ENCODE data around the gene PDK3.

Gene PDK3

DNA sequence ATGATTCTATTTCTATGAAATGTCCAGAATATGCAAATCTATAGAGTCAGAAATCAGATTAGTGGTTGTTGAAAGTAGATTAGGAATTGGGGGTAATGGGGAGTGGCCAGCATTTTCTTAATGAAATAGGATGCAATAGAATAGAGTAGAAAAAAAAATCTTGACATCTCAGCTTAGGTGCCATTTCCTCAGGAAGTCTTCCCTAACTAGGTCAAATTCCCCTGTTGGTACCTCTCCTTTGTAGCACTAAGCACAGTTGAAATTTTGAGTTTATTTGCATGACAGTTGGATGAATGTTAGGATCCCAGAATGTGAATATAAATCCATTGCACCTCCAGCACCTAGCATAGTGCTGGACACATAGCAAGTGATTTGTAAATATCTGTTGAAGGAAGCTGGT lies 30.0 kb upstream of the PDK3 start:
- H3K4me2 ChIP-seq (ENCODE audit: insufficient read depth, low read length) = no peak overlapping the region
- no peak overlapping the region for H2AFZ ChIP-seq (ENCODE audit: low read depth, low read length)
- H3K4me1 ChIP-seq (ENCODE audit: insufficient read depth, low read length) = no peaks in the 10 kb centered on the region
- H3K79me2 ChIP-seq (ENCODE audit: insufficient read depth, low read length) = no peaks in the 10 kb centered on the region
- no peaks in the 10 kb centered on the region for H3K9me3 ChIP-seq (ENCODE audit: insufficient read depth, low read length, severe bottlenecking)
- H3K9ac ChIP-seq (ENCODE audit: low read depth, low read length) = no peak overlapping the region
- ATAC-seq (ENCODE audit: insufficient read depth, low read depth) (no peak), DNase-seq (no peak)
- TF ChIP-seq EZH2 (IDR thresholded peaks at IDR 0.05; ENCODE audit: borderline replicate concordance, low read depth, low read length, severe bottlenecking) (no peak), CTCF (IDR thresholded peaks at IDR 0.05; ENCODE audit: borderline replicate concordance, extremely low read depth, low read length, poor library complexity, severe bottlenecking) (no peak)
- no peak overlapping the region for H3K27ac ChIP-seq (ENCODE audit: low read length)
- no peaks in the 10 kb centered on the region for H3K27me3 ChIP-seq (ENCODE audit: insufficient read depth, low read length, poor library complexity)
- no peaks in the 10 kb centered on the region for H4K20me1 ChIP-seq (ENCODE audit: insufficient read depth, low read length)
- H3K4me3 ChIP-seq (ENCODE audit: low read depth in 1 of 2, low read length in 2 of 2) = no peak overlapping the region
- no peaks in the 10 kb centered on the region for H3K36me3 ChIP-seq (ENCODE audit: insufficient read depth, low read length)

- Histone ChIP-seq H3K36me3 (ENCODE audit: insufficient read depth, low read length) (no peaks in the 10 kb centered on the region), H3K4me1 (ENCODE audit: insufficient read depth, low read length) (no peaks in the 10 kb centered on the region), H3K27ac (ENCODE audit: low read length) (no peak overlapping the region), H3K4me3 (ENCODE audit: low read depth in 1 of 2, low read length in 2 of 2) (no peak overlapping the region), H3K79me2 (ENCODE audit: insufficient read depth, low read length) (no peaks in the 10 kb centered on the region), H3K27me3 (ENCODE audit: insufficient read depth, low read length, poor library complexity) (no peaks in the 10 kb centered on the region), H3K9me3 (ENCODE audit: insufficient read depth, low read length, severe bottlenecking) (no peaks in the 10 kb centered on the region), H2AFZ (ENCODE audit: low read depth, low read length) (no peak overlapping the region), H4K20me1 (ENCODE audit: insufficient read depth, low read length) (no peaks in the 10 kb centered on the region), H3K9ac (ENCODE audit: low read depth, low read length) (no peak overlapping the region), H3K4me2 (ENCODE audit: insufficient read depth, low read length) (no peak overlapping the region)
- no peak for DNase-seq
- no peak for ATAC-seq (ENCODE audit: insufficient read depth, low read depth)
- TF ChIP-seq EZH2 (IDR thresholded peaks at IDR 0.05; ENCODE audit: borderline replicate concordance, low read depth, low read length, severe bottlenecking) = no peak
- no peak for TF ChIP-seq CTCF (IDR thresholded peaks at IDR 0.05; ENCODE audit: borderline replicate concordance, extremely low read depth, low read length, poor library complexity, severe bottlenecking)
Measured at GRCh38 chrX:24443918-24444317, 21.2 kb upstream of the PDK3 start.

GRCh38 chrX:24444645-24445044 lies 20.4 kb upstream of the PDK3 start:
- Histone ChIP-seq H4K20me1 (ENCODE audit: insufficient read depth, low read length) (no peaks in the 10 kb centered on the region), H3K27me3 (ENCODE audit: insufficient read depth, low read length, poor library complexity) (no peaks in the 10 kb centered on the region), H3K36me3 (ENCODE audit: insufficient read depth, low read length) (no peaks in the 10 kb centered on the region), H3K27ac (ENCODE audit: low read length) (no peak overlapping the region), H3K9ac (ENCODE audit: low read depth, low read length) (no peak overlapping the region), H3K4me1 (ENCODE audit: insufficient read depth, low read length) (no peaks in the 10 kb centered on the region), H3K9me3 (ENCODE audit: insufficient read depth, low read length, severe bottlenecking) (no peaks in the 10 kb centered on the region), H3K4me3 (ENCODE audit: low read depth in 1 of 2, low read length in 2 of 2) (no peak overlapping the region), H3K4me2 (ENCODE audit: insufficient read depth, low read length) (no peak overlapping the region), H3K79me2 (ENCODE audit: insufficient read depth, low read length) (no peaks in the 10 kb centered on the region), H2AFZ (ENCODE audit: low read depth, low read length) (no peak overlapping the region)
- ATAC-seq (ENCODE audit: insufficient read depth, low read depth) = no peak
- TF ChIP-seq CTCF (IDR thresholded peaks at IDR 0.05; ENCODE audit: borderline replicate concordance, extremely low read depth, low read length, poor library complexity, severe bottlenecking) (no peak), EZH2 (IDR thresholded peaks at IDR 0.05; ENCODE audit: borderline replicate concordance, low read depth, low read length, severe bottlenecking) (no peak)
- no peak for DNase-seq

GRCh38 chrX:24448762-24449250 lies 16.3 kb upstream of the PDK3 start:
- no peak overlapping the region for H3K27ac ChIP-seq (ENCODE audit: low read length)
- H3K4me3 ChIP-seq (ENCODE audit: low read depth in 1 of 2, low read length in 2 of 2) = no peak overlapping the region
- TF ChIP-seq EZH2 (IDR thresholded peaks at IDR 0.05; ENCODE audit: borderline replicate concordance, low read depth, low read length, severe bottlenecking) (no peak), CTCF (IDR thresholded peaks at IDR 0.05; ENCODE audit: borderline replicate concordance, extremely low read depth, low read length, poor library complexity, severe bottlenecking) (no peak)
- no peaks in the 10 kb centered on the region for H3K9me3 ChIP-seq (ENCODE audit: insufficient read depth, low read length, severe bottlenecking)
- H3K79me2 ChIP-seq (ENCODE audit: insufficient read depth, low read length) = no peaks in the 10 kb centered on the region
- no peak overlapping the region for H3K9ac ChIP-seq (ENCODE audit: low read depth, low read length)
- no peak overlapping the region for H3K4me2 ChIP-seq (ENCODE audit: insufficient read depth, low read length)
- no peak overlapping the region for H2AFZ ChIP-seq (ENCODE audit: low read depth, low read length)
- no peaks in the 10 kb centered on the region for H3K27me3 ChIP-seq (ENCODE audit: insufficient read depth, low read length, poor library complexity)
- DNase-seq (no peak), ATAC-seq (ENCODE audit: insufficient read depth, low read depth) (no peak)
- H3K4me1 ChIP-seq (ENCODE audit: insufficient read depth, low read length) = no peaks in the 10 kb centered on the region
- no peaks in the 10 kb centered on the region for H3K36me3 ChIP-seq (ENCODE audit: insufficient read depth, low read length)
- no peaks in the 10 kb centered on the region for H4K20me1 ChIP-seq (ENCODE audit: insufficient read depth, low read length)
